MM.1S (cell line): ENCODE results near the gene LAMA3.

Experiments used
- DNase-seq: peaks from one replicate; pipeline ENCODE4 v3.0.0-alpha.2; 2015
- H2AFZ ChIP-seq: fragments of 300-600 bp; sonication (generic); 2 replicates; pipeline ENCODE4 v1.6.0; 2016; ENCODE audit warnings: antibody characterized with exemption, low read length
- H3F3A ChIP-seq: fragments of 300-600 bp; sonication (generic); 2 replicates; pipeline ENCODE4 v1.6.1; 2016; ENCODE audit warnings: mild to moderate bottlenecking, antibody characterized with exemption, low read length, moderate library complexity, mixed read lengths; ENCODE audit not compliant: insufficient read depth
- H3K27ac ChIP-seq: fragments of 300-600 bp; sonication (generic); 2 replicates; pipeline ENCODE4 v1.5.1; 2016; ENCODE audit warnings: mild to moderate bottlenecking, low read length
- H3K27me3 ChIP-seq: fragments of 300-600 bp; sonication (generic); replicated peaks from 2 replicates; pipeline ENCODE4 v1.6.0; 2016; ENCODE audit warnings: low read length; ENCODE audit not compliant: insufficient read depth
- H3K36me3 ChIP-seq: fragments of 300-600 bp; sonication (generic); replicated peaks from 2 replicates; pipeline ENCODE4 v1.6.1; 2016; ENCODE audit warnings: mild to moderate bottlenecking, low read length, mixed read lengths; ENCODE audit not compliant: insufficient read depth
- H3K4me1 ChIP-seq: fragments of 300-600 bp; sonication (generic); 2 replicates; pipeline ENCODE4 v1.6.1; 2016; ENCODE audit warnings: low read length, mixed read lengths
- H3K4me2 ChIP-seq: fragments of 300-600 bp; sonication (generic); 2 replicates; pipeline ENCODE4 v1.6.0; 2016; ENCODE audit warnings: low read depth, low read length
- H3K4me3 ChIP-seq: fragments of 300-600 bp; sonication (generic); 2 replicates; pipeline ENCODE4 v1.5.1; 2016; ENCODE audit warnings: low read length, mixed read lengths
- H3K79me2 ChIP-seq: fragments of 300-600 bp; sonication (generic); 2 replicates; pipeline ENCODE4 v1.6.1; 2016; ENCODE audit warnings: mixed run types, low read length, mixed read lengths
- H3K9ac ChIP-seq: fragments of 300-600 bp; sonication (generic); 2 replicates; pipeline ENCODE4 v1.6.1; 2016; ENCODE audit warnings: low read length, mixed read lengths
- H3K9me2 ChIP-seq: fragments of 300-600 bp; sonication (generic); replicated peaks from 2 replicates; pipeline ENCODE4 v1.6.1; 2016; ENCODE audit warnings: mild to moderate bottlenecking, low read length, mixed read lengths; ENCODE audit not compliant: insufficient read depth
- H3K9me3 ChIP-seq: fragments of 300-600 bp; sonication (generic); replicated peaks from 2 replicates; pipeline ENCODE4 v1.6.1; 2016; ENCODE audit warnings: mild to moderate bottlenecking, low read length, mixed read lengths; ENCODE audit not compliant: insufficient read depth
- H4K20me1 ChIP-seq: fragments of 300-600 bp; sonication (generic); 2 replicates; pipeline ENCODE4 v1.6.1; 2016; ENCODE audit warnings: mild to moderate bottlenecking, low read length, moderate library complexity, mixed read lengths; ENCODE audit not compliant: insufficient read depth
- EZH2 ChIP-seq: fragments of 300-600 bp; sonication (generic); optimal IDR thresholded peaks from 2 replicates; pipeline ENCODE3; 2017; ENCODE audit warnings: low read depth, mild to moderate bottlenecking, antibody characterized with exemption, low read length, mixed read lengths
- EZH2phosphoT487 ChIP-seq: fragments of 300-600 bp; sonication (generic); IDR thresholded peaks from 2 replicates; pipeline ENCODE4 v1.6.1; 2018; ENCODE audit warnings: antibody characterized with exemption, low read length
- TF ChIP-seq, protein P1 (sequence below): fragments of 300-600 bp; sonication (generic); IDR thresholded peaks from 2 replicates; pipeline ENCODE4 v1.5.1; 2016; ENCODE audit warnings: antibody characterized with exemption, low read length, mixed read lengths

The LAMA3 gene

DNA sequence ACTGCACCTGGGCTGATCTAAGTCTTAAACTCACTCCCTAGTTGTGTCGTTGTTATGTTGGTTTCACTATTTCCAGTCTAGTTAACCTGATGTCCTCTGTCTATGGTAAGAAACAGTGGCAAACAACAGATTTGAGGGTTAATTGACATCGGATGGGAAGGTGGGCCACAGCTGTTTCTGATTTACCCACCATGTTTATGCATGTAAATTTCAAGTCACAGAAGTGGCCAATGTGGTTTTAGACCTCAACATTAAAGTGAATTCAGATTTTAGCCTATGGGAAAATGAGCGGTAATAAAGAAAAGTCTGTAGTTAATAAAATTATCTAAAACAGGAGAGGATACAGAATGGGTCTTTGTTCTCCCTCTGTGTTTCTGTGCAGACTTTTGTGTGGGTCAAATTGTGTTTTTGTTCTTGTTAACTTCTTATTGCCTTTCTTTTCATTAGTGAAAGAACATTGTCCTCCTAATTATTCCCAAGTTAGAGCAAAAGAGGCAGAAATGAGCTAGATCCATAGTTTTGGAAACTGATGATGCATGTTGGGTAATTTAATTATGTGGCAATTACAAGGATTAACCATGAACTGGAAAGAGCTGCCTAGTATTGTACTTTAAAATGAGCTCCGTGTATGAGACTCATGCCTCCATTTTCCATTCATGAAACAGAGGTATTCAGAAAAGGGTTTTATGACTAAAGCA, 83.2 kb downstream of the LAMA3 start:
- Histone ChIP-seq H3K9me2 (no peaks in the 10 kb centered on the region), H3K9ac (no peak overlapping the region), H3K27ac (no peak overlapping the region), H3K4me2 (no peak overlapping the region), H3K4me1 (no peaks in the 10 kb centered on the region), H3K79me2 (no peaks in the 10 kb centered on the region), H3K36me3 (no peaks in the 10 kb centered on the region), H3K27me3 (no peaks in the 10 kb centered on the region), H2AFZ (no peak overlapping the region), H4K20me1 (no peaks in the 10 kb centered on the region), H3F3A (no peaks in the 10 kb centered on the region), H3K9me3 (no peaks in the 10 kb centered on the region), H3K4me3 (no peak overlapping the region)
- no peak for DNase-seq
- TF ChIP-seq EZH2 (no peak), EZH2phosphoT487 (no peak)
- TF ChIP-seq, protein P1, sequence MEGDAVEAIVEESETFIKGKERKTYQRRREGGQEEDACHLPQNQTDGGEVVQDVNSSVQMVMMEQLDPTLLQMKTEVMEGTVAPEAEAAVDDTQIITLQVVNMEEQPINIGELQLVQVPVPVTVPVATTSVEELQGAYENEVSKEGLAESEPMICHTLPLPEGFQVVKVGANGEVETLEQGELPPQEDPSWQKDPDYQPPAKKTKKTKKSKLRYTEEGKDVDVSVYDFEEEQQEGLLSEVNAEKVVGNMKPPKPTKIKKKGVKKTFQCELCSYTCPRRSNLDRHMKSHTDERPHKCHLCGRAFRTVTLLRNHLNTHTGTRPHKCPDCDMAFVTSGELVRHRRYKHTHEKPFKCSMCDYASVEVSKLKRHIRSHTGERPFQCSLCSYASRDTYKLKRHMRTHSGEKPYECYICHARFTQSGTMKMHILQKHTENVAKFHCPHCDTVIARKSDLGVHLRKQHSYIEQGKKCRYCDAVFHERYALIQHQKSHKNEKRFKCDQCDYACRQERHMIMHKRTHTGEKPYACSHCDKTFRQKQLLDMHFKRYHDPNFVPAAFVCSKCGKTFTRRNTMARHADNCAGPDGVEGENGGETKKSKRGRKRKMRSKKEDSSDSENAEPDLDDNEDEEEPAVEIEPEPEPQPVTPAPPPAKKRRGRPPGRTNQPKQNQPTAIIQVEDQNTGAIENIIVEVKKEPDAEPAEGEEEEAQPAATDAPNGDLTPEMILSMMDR, result no peak

GRCh38 chr18:23776306-23776705, 87.1 kb downstream of the LAMA3 start:
- Histone ChIP-seq H3K27me3 (no peaks in the 10 kb centered on the region), H2AFZ (no peak overlapping the region), H4K20me1 (no peaks in the 10 kb centered on the region), H3K79me2 (no peaks in the 10 kb centered on the region), H3K27ac (no peak overlapping the region), H3K4me1 (no peaks in the 10 kb centered on the region), H3K4me3 (no peak overlapping the region), H3K9me3 (no peaks in the 10 kb centered on the region), H3K36me3 (no peaks in the 10 kb centered on the region), H3F3A (no peaks in the 10 kb centered on the region), H3K4me2 (no peak overlapping the region), H3K9me2 (no peaks in the 10 kb centered on the region), H3K9ac (no peak overlapping the region)
- DNase-seq, result no peak
- TF ChIP-seq EZH2phosphoT487, result no peak
- no peak for TF ChIP-seq EZH2
- TF ChIP-seq, protein P1, result no peak

- H3F3A ChIP-seq, result no peaks in the 10 kb centered on the region
- H2AFZ ChIP-seq, result no peak overlapping the region
- no peak for DNase-seq
- H3K4me2 ChIP-seq, result no peak overlapping the region
- no peak overlapping the region for H3K27ac ChIP-seq
- no peak overlapping the region for H3K4me3 ChIP-seq
- no peaks in the 10 kb centered on the region for H3K79me2 ChIP-seq
- H3K36me3 ChIP-seq, result no peaks in the 10 kb centered on the region
- no peaks in the 10 kb centered on the region for H3K9me3 ChIP-seq
- TF ChIP-seq EZH2 (no peak), EZH2phosphoT487 (no peak)
- TF ChIP-seq, protein P1, result no peak
- no peaks in the 10 kb centered on the region for H4K20me1 ChIP-seq
- no peak overlapping the region for H3K9ac ChIP-seq
- H3K4me1 ChIP-seq, result no peaks in the 10 kb centered on the region
- no peaks in the 10 kb centered on the region for H3K9me2 ChIP-seq
- H3K27me3 ChIP-seq, result no peaks in the 10 kb centered on the region
Observed at GRCh38 chr18:23778828-23779227, 89.6 kb downstream of the LAMA3 start.
